Stimulated activated CD4-positive, alpha-beta T cell treated with anti-CD3 and anti-CD28 coated beads, Interleukin-15, amount 100 ng/mL, for 48 hours (primary cell): ENCODE measurements around the gene RNF144A.
"Not testable (repeated sequence)": the region's sequence is repeated elsewhere in the genome, so short reads cannot be mapped to it uniquely, and the experiment has no call there.

Experiments used
- DNase-seq, 2 donors: peaks; one replicate each; pipeline ENCODE4 v3.0.0-alpha.2; 2020; ENCODE audit warnings: low read depth in 2 of 2

RNF144A gene

GRCh38 chr2:6929196-6929819 lies 12.1 kb downstream of the RNF144A start:
- DNase-seq = no peak

DNA sequence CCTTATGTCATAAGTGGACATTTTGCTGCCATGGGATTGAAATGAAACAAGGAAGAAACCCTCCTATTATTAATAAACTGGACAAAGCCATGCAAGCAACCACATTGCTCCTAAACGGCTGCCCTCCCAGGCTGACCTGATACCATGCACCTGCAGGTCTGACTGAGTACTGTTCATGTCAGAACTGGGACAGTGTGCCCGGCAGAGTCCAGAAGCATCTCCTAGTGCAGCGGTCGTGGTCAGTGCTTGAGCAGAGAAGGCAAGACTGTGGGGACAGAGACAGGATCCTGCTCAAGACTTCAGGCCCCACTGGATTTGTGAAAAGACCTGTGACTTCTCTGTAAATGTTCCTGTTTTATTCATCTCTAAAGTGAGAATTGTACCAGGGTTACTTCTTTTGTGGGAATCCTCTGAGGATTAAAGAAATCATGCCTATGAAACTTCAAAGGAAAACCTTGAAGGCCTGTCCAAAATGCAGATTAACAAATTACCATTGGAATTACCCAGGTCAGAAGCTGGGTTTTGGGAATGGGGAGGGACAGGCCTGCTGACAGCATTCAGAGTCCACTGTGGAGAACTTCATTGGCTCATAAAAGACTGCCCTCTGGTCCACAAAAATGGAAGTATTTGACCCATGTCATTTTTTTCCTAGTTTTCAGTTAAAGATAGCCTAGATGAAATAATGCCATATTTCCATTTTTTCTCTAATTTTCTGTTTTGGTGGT lies 13.9 kb downstream of the RNF144A start:
- no peak for DNase-seq

- no peak for DNase-seq
Measured at GRCh38 chr2:6931753-6932152, 14.5 kb downstream of the RNF144A start.

DNA sequence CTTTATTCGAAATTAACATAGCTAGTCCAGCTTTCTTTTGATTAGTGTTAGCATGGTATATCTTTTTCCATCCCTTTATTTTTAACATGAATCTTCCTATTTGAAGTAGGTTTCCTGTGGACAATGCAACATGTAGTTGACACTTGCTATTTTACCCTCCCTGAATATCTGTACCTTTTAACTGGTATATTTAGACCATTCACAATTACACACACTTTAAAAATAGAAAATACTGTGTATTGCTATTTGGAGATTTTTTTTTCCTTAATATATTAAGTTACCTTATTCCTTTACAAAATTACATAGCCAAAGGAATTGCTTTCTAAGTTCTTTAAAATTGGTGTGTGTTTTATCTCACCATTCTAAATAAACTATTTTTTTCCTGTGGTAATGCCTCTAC lies 15.0 kb downstream of the RNF144A start:
- no peak for DNase-seq

DNA sequence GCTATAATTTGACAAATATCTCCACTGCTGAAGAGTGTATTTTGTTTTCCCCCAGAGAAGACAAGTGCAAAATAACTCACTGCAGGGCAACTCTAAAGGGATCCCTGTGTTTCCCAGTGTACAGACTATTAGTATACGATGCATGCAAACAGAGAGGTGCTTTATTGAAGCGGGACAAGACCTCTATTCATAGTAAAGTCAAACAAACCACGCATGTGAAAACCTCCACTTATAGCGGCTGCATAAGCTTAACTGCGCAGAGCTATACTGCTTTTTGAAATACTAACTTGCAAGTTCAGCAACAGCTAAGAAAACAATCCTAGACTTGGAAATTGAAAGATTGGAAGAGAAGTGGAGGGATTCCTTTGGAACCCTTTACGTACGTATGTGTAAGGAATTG lies 15.6 kb downstream of the RNF144A start:
- no peak for DNase-seq

DNA sequence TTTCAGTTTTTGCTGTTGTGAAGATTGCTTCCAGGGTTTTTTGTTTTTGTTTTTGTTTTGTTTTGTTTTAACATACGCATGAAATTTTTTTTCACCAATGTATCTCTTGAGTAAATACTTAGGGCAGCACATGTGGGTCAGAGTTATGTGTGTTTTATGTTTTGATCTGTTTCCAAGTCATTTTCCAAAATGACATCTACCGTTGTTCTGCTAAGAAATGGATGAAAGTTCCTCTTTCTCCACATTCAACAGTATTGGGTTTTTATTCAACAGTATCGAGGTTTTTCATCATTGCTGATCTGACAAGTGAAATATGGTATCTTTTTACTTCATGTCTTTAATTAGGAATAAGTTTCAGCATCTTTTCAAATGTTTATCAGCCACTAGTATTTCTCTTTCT lies 16.7 kb downstream of the RNF144A start:
- no peak for DNase-seq

- DNase-seq = no peak
Measured at GRCh38 chr2:6934345-6934744, 17.1 kb downstream of the RNF144A start.

- DNase-seq = no peak
Measured at GRCh38 chr2:6934758-6935651, 17.8 kb downstream of the RNF144A start.

- not testable (repeated sequence) for DNase-seq
Measured at GRCh38 chr2:6935652-6936020, 18.4 kb downstream of the RNF144A start.

GRCh38 chr2:6937157-6937556 lies 19.9 kb downstream of the RNF144A start:
- DNase-seq = no peak

- DNase-seq = no peak
Measured at GRCh38 chr2:6937582-6937981, 20.4 kb downstream of the RNF144A start.

- DNase-seq = no peak
Measured at GRCh38 chr2:6939071-6939470, 21.9 kb downstream of the RNF144A start.

GRCh38 chr2:6940820-6941219 lies 23.6 kb downstream of the RNF144A start:
- no peak for DNase-seq

DNA sequence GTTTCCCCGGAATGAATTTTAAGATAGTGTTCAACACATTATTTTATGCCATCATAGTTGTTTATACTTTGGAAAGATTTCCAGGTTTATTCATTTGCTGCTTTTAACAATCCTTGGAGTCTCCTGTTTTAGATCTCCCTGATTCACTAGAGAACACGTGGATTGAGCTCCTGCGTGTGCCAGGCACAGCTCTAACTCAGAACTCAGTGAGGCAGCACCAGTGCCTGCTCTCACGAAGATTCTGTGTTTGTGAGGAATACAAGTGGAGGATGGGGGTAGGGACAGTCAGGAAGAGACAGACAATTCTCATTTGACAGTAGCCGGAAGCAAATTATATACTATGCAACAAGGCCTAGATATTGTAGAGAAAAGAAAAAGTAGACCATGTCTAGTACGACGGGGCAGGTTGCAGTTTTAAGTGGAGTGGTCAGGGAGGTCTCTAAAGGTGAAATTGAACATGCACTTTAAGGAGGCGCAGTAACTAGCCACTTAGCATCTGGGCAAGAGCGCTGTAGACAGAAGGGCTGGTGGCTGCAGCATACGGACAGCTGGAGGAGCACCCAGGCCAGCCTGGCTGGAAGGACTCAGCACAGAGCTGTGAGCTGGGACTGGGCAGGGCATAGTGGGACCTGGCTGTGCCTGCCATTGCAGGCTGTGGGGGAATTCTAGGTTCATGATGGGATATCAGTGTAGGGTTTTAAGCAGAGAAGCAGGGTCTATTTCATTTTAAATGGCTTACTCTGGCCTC lies 24.3 kb downstream of the RNF144A start:
- no peak for DNase-seq

DNA sequence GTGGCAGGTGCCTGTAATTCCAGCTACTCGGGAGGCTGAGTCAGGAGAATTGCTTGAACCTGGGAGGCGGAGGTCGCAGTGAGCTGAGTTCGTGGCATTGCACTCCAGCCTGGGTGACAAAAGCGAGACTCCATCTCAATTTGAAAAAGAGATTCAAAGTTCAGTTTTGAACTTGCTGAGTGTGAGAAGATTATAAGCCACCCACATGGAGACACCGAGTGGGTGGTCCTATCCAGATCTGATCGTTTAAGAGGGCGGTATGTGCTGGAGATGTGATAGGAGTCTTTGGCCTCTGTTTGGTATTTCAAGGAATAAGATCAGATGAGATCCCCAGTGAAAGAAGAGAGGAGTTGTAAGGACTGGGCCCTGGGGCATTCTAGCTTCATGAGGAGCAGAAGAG lies 25.6 kb downstream of the RNF144A start:
- no peak for DNase-seq

GRCh38 chr2:6943523-6943922 lies 26.3 kb downstream of the RNF144A start:
- DNase-seq = no peak

- no peak for DNase-seq
Measured at GRCh38 chr2:6943971-6944370, 26.8 kb downstream of the RNF144A start.

DNA sequence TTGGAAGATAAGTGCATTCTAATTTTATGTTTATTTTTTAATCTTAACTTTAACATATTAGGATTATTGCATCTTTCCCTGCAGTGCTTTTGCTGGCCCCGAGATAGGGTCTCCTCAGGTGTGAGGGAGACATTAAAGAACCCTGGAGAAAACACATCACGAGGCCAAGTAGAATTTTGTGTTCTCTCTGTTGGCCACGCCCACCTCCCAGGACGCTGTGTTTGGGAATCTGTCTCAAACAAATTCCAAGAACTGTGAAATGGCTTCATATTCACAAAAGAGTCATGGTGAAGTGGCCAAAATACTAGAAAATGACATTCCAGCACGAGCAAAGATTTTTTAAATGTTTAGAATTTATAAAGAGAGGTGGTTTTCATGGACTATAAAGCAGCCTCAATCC lies 27.3 kb downstream of the RNF144A start:
- no peak for DNase-seq

- no peak for DNase-seq
Measured at GRCh38 chr2:6945087-6945813, 28.0 kb downstream of the RNF144A start.

GRCh38 chr2:6945821-6946220 lies 28.6 kb downstream of the RNF144A start:
- no peak for DNase-seq

- no peak for DNase-seq
Measured at GRCh38 chr2:6946722-6947121, 29.5 kb downstream of the RNF144A start.
